Activated CD8-positive, alpha-beta memory T cell treated with anti-CD3 and anti-CD28 coated beads for 1 hour (primary cell): ENCODE measurements around the gene WWC1.
"Not testable (repeated sequence)": the region's sequence is repeated elsewhere in the genome, so short reads cannot be mapped to it uniquely, and the experiment has no call there.

Source experiments
- DNase-seq, 2 donors: peaks; one replicate each; pipeline ENCODE4 v3.0.0-alpha.2; 2020; ENCODE audit warnings: low read depth in 1 of 2; ENCODE audit errors: extremely low read depth in 1 of 2

Gene WWC1

DNA sequence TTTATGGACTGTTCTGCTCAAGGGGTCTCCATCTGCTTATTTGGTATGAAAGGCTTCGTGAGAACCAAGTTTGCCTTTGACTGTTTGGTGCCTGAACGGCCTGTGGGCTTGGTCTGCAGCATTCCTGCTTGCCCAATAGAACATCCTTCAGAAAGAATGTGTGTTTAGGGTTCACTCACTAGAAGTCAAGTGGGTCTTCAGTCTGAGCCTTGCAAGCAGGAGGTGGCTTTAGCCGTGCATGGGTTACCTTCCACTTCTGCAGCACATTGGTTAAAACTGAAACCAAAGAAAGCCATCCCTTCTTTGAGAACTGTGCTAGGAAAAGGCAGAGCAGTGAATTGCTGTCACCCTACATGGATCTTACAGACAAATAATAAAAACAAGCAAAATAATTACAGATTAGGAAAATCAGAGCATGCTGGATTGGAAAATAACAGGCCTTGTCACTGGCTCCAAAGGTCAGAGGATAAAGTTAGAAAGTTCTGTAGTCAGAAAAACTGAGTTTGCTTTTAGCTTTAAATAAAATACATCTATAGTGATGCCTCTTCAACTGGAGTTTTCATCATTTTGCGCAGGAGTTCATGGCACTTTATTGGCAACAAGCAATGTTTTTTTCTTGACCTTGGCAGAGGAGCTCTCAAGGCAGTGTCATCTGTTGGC lies 16.6 kb downstream of the WWC1 start:
- DNase-seq, result no peak

DNA sequence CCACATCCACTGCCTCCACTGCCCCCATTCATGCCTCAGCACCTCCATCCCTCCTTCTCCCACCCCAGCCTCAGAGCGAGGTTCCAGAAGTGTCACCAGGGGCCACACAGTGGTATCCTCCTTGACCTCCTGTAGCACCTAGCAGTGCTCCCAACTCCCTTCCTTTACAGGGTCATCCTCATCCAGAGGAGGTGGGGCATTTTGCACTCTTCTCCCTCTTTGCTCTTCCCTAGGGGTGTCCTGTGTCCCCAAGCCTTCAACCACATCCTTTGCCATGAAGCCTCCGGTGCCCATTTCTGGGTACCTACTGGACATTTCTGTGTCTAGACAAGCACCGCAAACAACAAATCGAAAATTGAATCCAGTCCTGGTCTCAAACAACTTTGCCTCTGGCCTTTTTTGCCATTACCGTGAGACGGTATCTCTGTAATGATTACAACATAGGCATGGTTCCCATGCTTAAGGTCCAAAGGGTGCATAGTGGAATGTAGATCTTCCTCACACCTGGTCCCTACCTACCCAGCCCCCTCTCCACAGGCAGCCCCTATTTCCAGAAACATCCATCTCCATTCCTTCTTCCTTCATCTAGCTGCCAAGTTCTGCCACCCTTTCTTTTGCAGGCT lies 17.6 kb downstream of the WWC1 start:
- no peak for DNase-seq

DNA sequence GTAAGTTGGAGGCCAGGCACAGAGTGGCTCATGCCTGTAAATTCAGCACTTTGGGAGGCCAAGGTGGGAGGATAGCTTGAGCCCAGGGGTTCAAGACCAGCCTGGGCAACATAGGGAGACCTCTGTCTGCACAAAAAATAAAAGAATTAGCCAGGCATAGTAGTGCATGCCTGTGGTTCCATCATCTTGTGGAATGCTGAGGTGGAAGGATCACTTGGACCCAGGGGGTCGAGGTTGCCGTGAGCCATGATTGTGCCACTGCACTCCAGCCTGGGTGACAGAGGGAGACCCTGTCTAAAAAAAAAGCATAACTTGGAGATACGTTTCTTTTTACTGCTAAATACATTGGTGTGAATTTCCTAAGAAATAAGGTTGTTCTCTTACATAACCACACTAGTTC lies 19.1 kb downstream of the WWC1 start:
- not testable (repeated sequence) for DNase-seq

DNA sequence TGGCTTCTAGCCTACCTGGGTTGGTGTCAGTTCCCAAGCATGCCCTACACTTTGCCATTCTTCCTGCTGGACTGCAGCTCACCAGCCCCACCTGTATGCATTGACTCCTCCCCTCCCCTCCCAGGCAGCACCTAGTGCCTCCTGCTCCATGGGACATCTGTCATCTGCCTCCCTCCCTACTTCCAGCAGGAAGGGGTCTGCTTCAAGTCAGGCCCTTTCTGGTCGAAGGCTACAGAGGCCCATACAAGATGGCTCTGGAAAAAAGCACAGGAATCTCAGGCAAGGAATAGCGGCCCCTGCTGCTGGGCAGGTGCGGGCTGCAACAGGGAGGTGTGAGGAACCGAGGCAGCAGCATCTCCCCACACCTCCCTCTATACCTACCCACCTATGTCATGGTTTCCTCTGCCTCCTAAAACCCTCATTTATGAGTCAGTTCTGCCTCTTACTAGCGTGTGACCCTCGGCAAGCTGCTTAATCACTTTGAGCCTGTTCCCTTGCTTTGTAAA lies 19.7 kb downstream of the WWC1 start:
- DNase-seq, result no peak

DNA sequence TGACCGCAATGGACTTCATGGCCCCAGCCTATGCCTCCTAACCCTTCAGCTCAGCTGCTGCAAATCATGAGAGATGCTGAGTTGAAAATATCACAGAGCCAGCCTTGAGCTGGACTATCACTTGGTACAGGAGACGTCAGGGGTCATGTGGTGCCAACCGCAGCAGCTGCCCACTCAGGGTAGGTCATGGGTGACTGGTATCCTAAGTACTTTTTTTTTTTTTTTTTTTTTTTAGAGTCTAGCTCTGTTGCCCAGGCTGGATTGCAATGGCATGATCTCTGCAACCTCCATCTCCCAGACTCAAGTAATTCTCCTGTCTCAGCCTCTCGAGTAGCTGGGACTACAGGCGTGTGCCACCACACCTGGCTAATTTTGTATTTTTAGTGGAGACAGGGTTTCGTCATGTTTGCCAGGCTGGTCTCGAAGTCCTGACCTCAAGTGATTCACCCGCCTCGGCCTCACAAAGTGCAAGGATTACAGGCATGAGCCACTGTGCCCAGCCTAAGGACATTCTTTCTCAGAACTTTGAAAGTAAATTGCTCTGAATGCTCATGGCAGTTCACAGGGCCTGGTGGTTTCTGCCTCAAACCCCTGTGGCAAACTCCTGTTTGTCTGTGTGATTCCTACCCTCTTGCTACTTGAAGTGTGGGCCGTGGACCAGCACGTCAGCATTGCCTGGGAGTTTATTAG lies 21.3 kb downstream of the WWC1 start:
- DNase-seq, result no peak

DNA sequence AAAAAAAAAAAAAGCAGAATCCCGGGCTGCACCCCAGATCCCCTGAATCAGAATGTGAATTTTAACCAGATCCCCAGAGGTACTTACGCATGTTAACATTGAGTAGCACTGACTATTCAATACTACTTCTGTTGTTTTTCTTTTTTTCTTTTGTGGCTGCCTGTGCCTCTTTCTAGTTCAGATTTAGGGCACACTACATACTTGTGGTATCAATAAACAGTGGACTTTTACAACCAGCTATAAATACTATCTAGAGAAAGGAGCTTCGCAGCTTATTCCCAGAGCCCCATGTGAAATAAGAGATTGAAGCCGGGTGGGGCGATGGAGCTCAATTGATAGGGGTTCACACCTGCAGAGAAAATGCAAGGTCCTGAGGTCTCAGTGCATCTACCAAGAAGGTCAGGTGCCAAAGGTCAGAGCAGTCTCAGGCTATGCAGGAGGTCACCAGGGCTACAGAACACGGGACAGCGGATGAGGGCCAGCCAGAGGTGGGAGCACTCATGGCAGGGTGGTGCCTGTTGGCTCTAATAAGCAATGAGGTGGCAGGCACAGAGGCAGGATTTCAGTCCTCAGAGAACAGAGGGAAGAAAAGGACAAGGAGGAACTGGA lies 22.3 kb downstream of the WWC1 start:
- DNase-seq, result no peak

DNA sequence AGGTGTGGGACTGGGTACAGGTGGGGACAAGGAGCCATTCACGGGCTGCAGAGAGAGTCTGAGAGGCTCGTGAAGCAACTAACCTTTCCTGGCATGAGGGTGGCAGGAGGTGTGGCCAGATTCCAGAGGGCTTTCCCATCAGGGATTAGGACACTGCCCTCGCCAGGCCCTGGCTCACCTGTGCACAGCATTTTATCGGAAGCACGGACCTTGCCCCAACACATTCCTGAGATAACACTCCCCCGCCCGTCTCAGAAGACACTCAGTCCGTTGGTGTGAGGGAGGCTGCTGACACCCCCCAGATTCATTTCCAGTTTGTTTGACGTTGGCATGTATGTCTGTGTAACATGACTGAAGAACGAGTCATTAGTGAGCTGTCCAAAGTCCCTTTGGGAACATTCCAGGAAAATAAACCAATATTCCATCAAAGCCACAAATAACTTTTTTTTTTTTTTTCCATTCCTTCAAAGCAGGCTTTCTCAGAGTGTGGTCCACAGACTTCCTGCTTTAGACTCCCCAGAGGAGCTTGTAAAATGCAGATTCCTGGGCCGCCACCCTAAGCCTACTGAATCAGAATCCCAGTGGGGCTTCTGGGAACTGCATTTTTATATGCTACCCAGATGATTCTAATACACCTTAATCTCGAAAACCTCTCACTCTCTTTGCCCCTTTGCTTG lies 23.4 kb downstream of the WWC1 start:
- DNase-seq, result no peak

DNA sequence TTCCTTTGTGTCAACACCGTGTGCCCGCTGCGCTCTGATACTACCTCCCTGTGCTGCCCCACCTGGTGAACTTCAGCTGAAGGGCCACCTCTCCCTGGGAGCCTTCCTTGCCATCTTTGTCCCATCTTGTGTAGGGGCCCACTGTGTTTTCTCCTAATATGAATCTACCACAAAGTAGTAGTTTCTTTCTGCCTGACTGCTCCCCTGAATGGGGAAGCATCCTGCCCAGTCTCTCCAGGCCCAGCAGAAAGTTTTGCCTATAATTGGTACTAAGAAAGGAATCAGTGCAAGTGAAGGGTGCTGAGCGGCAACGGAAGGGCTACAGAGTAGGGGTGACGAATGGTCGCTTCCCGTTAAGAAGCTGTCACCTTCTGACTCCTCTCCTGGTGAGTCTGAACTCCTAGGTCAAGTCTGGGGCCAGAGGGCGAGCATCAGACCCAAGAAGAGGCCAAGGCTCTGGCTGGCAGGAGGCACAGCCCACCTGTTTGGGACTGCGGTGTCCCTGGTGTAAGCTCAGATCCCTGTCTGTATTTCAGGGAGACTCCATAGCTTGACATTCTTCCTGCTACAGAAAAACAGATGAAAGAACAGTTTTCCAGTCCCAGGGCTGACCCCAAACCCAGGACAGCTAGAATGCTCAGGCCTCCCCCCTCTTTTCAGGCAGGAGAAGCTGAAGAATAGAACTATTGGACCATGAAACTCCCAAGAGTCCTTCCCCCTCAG lies 24.1 kb downstream of the WWC1 start:
- DNase-seq, result no peak

DNA sequence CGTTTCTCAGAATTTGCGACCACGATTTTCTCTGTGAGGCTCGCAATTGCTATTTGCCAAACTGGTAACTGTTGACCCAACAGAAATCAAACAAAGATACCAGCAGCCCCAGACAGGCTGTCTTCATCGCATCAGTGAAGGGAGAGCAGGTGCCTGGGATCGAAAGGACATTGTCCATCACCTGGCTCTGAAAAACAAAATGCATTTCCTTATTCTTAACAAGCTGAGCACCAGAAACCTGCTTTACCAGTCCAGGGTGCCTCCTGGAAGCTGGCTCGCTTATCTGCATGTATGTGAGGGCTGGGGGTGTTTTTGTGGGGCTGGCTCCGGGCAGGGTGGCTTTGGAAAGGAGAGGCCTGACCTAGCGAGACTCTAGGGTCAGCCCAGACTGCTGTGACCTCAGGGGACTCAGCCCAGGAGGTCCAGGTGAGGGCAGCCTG lies 24.7 kb downstream of the WWC1 start:
- DNase-seq, result no peak

DNA sequence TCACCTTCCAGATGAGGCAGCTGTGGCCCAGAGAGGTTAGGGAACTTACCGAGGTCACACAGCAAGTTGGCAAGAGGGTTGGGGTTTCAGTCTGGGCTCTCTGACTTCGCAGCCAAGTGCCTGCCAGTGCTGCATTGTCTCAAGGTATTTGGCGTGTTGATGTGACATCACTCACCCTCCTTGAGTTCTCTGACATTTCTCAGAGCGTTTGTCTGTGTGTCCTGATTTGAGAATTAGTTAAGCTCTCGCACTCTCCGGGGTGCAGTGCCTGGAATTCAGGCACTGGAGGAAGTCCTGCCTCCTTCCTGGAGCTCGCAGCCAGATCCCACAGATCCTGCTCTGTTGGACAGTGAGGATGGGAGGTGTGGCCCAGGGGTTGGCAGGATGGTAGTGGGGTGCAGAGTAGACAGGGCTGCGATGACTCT lies 25.7 kb downstream of the WWC1 start:
- DNase-seq, result no peak

DNA sequence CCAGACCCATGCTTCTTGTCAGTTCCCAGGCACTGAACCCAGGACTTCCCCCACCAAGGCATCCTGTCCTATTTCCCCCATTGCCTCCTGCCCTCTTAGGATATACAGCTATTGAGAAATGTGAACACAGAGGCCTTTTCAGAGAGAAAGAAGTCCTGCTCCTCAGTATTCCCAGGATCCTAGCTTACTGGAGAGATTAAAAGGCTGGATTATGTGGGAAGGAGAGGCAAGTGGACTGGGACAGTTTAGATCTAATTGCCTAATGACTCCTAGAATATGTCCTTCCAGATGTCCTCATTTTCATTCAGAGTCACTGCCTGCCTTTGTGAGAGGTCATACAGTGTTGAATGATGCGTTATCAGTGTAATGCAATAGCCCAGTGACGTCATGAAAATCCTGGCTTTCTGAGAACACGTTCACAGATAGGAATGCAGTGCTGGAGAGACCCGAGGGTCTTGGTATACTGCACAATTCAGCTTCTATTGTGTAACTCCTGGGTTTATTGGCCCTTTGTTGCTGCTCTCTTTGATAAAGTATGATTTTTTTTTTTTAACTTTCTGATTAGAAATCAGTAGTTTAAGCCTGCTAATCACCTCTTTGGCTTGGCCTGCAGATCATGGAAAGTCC lies 26.2 kb downstream of the WWC1 start:
- no peak for DNase-seq

DNA sequence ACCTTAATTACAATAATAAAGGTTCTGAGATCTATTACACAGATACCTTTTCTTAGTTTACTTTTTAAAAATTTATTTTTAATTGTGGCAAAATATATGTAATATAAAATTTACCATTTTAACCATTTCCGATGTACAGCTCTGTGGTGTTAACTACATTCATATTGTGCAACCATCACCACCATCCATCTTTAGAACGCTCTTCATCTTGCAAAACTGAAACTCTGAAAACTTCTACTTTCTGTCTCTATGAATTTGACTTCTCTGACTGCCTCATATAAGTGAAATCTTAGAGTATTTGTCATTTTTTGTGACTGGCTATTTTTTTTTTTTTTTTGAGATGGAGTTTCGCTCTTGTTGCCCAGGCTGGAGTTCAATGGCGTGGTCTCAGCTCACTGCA lies 26.8 kb downstream of the WWC1 start:
- no peak for DNase-seq

DNA sequence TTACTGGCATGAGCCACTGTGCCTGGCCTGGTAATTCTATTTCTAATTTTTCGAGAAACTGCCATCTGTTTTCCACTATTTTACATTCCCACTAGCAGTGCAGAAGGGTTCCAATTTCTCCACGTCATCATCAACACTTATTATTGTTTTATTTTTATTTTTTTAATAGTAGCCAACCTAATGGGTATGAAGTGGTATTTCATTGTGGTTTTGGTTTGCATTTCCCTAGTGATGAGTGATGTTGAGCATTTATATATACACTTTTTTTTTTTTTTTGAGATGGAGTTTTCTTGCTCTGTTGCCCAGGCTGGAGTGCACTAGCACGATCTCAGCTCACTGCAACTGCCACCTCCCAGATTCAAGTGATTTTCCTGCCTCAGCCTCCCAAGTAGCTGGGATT lies 28.3 kb downstream of the WWC1 start:
- DNase-seq, result no peak

DNA sequence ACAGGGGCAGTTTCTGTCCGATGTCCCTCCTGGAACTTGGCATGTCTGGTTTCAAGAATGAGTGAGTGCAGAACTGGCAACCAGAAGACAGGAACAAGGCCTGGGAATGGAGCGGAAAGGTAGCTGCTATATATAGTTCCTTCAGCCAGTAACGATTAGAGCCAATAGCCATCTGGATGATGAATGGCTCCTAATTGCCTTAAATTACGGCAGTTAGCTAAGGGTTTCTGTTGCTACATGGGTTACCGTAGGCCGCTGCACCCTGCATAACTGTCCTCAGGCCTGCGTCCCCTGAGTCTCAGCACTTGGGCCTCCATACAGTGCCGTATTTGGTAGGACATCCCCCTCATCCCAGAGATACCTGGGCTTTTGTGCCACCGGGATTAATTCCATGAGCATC lies 29.4 kb downstream of the WWC1 start:
- DNase-seq, result no peak

DNA sequence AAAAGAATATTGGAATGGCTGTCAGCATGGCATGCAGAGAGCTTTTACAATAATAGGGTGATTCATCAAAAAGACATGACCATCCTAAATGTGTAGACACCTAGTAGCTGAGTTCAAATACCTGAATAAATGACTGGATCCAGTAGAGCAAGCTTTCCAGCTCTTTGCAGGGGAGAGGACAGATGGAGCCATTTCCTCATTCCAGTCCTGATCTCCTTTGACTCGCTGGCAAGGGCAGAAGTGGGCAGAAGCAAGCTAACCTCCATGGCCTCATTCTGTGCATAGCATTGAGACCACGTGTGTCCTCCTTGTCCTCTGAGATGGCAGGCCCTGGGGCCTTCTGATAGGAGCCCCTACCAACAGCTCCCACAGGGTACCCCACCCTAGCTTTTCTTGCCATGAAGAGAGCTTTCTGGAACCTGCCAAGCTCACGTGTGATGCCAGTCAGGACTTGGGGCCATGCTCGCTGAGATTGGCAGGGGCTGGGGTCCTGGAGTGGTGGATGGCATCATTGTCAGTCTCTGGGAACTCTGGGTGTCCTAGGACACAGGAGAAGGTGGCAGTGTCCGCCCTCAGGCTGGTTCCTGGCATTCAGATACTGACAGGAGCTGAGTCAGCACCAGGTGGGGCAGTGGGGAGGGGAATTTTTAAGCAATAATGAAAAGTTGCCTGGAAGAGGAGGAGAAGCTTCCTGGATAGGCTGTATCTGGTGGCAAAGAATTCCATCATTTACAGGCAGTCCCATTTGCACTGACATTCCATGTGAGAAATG lies 33.6 kb downstream of the WWC1 start:
- DNase-seq, result no peak

DNA sequence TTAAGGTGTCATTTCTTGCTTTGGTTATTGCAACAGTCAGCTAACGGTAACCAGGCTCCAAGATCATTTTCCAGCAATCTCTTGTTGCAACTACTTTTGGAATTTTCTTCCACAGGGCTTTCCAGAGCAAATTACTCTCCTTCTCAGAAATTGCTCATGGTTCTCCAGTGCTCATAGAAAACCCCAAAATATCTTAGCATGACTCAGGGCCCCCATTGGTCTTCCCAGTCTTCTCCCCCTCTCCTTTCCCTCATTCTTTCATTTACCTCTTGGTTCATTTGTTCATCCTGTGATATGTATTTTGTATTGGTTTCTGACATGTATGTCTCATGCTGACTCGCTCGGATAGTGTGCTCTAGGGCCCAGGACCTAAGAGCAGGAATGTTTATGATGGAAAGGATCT lies 35.6 kb downstream of the WWC1 start:
- no peak for DNase-seq

DNA sequence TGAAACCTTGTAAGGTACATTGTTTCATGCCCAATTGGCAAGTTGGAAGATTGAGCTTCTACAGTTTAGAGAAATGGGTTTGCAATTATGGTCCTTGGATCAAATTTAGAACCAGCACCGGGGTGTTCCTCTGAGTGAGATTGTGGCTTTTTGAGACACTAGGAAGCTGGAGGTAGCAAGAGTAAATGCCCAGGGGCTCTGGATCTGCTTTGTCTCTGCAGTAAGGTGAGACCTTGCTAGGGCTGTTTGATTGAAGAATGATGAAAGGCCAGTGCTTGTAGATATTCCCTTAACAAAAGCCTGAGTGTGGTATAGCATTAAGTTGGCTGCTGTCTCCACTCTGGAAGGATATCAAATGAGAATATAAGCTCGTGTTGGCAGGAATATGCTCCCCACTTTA lies 36.0 kb downstream of the WWC1 start:
- DNase-seq, result no peak

DNA sequence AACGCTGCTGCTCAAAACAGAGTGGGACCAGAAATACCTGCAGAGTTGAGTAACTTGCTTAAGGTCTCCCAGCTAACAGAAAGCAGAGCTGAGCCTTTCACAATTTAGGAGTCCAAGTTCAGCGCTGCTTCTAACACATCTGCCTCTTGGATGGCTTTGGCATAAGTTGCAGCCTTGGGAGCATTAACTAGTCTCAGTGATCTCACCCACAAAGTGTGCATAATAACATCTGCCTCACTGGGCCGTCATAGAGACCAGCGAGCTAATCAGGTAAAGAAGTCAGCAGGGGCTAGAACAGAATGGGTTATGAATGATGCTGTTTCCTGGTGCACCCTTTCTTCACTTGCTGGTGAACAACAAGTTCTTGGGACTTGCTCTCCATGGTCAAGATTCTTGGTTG lies 36.5 kb downstream of the WWC1 start:
- DNase-seq, result no peak

DNA sequence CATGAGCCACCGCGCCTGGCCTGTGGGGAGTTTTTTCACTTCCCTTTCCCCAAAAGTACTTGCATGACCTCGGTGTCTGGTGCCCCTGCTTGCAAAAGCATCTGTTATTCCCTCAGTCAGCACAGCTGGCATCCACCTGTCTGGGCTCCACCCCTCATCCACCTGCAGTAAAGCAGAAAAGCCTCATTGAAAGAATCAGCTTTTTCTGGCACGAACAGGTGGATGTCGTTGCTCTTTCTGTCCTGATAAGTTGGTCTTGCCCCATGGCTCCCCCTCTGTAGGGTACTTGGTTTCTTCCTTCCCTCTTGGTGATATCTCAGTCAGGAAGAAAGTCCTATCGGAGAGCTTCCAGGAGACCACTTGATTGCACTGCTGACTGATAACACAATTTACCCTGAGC lies 37.4 kb downstream of the WWC1 start:
- DNase-seq, result no peak
